Fibroblast of lung (primary cell): ENCODE data around the gene KCMF1.

ENCODE experiments used
- CTCF ChIP-seq, 2 donors: IDR thresholded peaks in 1 of 2; conservative IDR thresholded peaks in 1 of 2; 1 replicate in 1 of 2; 2 replicates in 1 of 2; pipeline ENCODE4 v1.5.1; 2011 to 2012; ENCODE audit warnings: low read length in 2 of 2, control low read depth in 1 of 2, inconsistent platforms in 1 of 2, low read depth in 1 of 2, mild to moderate bottlenecking in 1 of 2
- EZH2 ChIP-seq: IDR thresholded peaks from 2 replicates; pipeline ENCODE4 v1.5.1; 2012; ENCODE audit warnings: low read length, control low read depth, mild to moderate bottlenecking; ENCODE audit errors: missing control alignments

- peak; percentile 82 to 89 for TF ChIP-seq CTCF (conservative IDR thresholded peaks at IDR 0.05 in 1 of 2, IDR thresholded peaks at IDR 0.05 in 1 of 2; ENCODE audit: low read depth in 1 of 2, low read length in 2 of 2)
- no peak for TF ChIP-seq EZH2
Observed at GRCh38 chr2:85066874-85067351, 96.0 kb downstream of the KCMF1 start.
